NCI-H187 (cell line): Measurements from ENCODE around the gene CD2.
"Not testable (repeated sequence)": the region's sequence is repeated elsewhere in the genome, so short reads cannot be mapped to it uniquely, and the experiment has no call there.

Experiments used
- DNase-seq, 2 experiments: peaks; one replicate each; lab custom pipeline; 2025; lab: John Stamatoyannopoulos, UW

Gene CD2

GRCh38 chr1:116732726-116733125 lies 21.5 kb upstream of the CD2 start:
- no peak for DNase-seq

GRCh38 chr1:116733476-116734365 lies 20.5 kb upstream of the CD2 start:
- no peak for DNase-seq

GRCh38 chr1:116735246-116735645 lies 19.0 kb upstream of the CD2 start:
- no peak for DNase-seq

GRCh38 chr1:116737020-116737854 lies 17.0 kb upstream of the CD2 start:
- DNase-seq = peak in 1 of 2 experiments; percentile 12

GRCh38 chr1:116737855-116738321 lies 16.3 kb upstream of the CD2 start:
- no peak for DNase-seq

GRCh38 chr1:116738673-116739370 lies 15.4 kb upstream of the CD2 start:
- DNase-seq = no peak

- DNase-seq = no peak
Measured at GRCh38 chr1:116739371-116740012, 14.7 kb upstream of the CD2 start.

GRCh38 chr1:116740296-116740695 lies 13.9 kb upstream of the CD2 start:
- DNase-seq = no peak

GRCh38 chr1:116740746-116741145 lies 13.5 kb upstream of the CD2 start:
- DNase-seq = no peak

GRCh38 chr1:116741836-116742565 lies 12.2 kb upstream of the CD2 start:
- no peak for DNase-seq

GRCh38 chr1:116743535-116743934 lies 10.7 kb upstream of the CD2 start:
- no peak for DNase-seq

- no peak for DNase-seq
Measured at GRCh38 chr1:116748272-116748671, 6.0 kb upstream of the CD2 start.

- DNase-seq = no peak
Measured at GRCh38 chr1:116751146-116751545, 3.1 kb upstream of the CD2 start.

GRCh38 chr1:116751621-116752020 lies 2.6 kb upstream of the CD2 start:
- no peak for DNase-seq

- no peak for DNase-seq
Measured at GRCh38 chr1:116753312-116753711, 918 bp upstream of the CD2 start.

- no peak for DNase-seq
Measured at GRCh38 chr1:116755066-116755465, 836 bp downstream of the CD2 start.

- DNase-seq = no peak
Measured at GRCh38 chr1:116755681-116756080, 1.5 kb downstream of the CD2 start.

GRCh38 chr1:116756092-116756491 lies 1.9 kb downstream of the CD2 start:
- not testable (repeated sequence) for DNase-seq

- DNase-seq = not testable (repeated sequence)
Measured at GRCh38 chr1:116758456-116758815, 4.2 kb downstream of the CD2 start.

GRCh38 chr1:116759636-116760035 lies 5.4 kb downstream of the CD2 start:
- DNase-seq = no peak

GRCh38 chr1:116760487-116760886 lies 6.3 kb downstream of the CD2 start:
- no peak for DNase-seq
